VCaP (cell line): ENCODE measurements around the gene PCBD2.

Experiments used
- H3K27ac ChIP-seq: fragments of 450-650 bp; 2 replicates; pipeline ENCODE4 v1.5.1; 2017
- TF ChIP-seq, protein P1 (sequence below): fragments of 450-650 bp; conservative IDR thresholded peaks from 2 replicates; pipeline ENCODE4 v1.5.1; 2017; ENCODE audit warnings: mild to moderate bottlenecking, moderate library complexity

The PCBD2 gene

DNA sequence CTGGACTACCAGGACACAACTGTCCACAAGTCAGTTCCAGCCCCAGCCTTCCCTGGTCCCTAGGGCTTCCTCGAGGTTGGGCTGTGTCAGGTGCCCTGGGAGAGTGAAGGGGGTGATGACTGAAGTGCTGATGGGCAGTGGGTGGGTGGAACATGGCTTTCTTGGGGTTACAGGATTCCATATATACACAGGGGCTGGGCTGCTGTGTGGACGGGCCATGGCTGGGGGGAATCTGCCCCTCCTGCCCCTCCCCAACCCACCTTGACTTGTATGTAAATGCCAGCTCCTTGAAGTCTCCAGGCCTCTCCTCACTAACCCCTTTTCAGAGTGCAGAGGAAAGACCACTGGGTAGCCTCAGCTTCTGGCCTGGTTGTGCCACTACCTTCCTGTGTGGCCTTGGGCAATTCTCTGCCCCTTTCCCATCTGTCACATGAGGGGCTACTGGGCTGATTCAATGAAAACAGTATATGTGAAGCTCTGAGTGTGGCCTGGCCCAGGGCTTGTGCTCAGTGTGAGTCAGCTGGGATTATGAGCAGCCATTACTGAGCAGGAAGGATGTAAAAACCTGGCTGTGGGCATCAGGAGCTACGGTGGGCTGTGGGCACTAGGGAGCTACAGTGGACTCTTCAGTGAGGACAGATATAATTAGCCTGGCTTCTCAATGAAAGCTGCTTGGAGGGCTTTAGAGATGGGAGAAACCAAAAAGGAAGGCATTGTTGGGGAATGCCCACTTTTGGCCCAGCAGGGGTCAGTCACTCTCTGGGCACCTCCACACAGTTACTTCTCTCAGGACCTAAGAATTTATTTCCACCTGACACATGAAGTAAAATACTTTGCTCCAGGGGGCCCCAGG lies 105.8 kb downstream of the PCBD2 start:
- no peak overlapping the region for H3K27ac ChIP-seq
- TF ChIP-seq, protein P1, sequence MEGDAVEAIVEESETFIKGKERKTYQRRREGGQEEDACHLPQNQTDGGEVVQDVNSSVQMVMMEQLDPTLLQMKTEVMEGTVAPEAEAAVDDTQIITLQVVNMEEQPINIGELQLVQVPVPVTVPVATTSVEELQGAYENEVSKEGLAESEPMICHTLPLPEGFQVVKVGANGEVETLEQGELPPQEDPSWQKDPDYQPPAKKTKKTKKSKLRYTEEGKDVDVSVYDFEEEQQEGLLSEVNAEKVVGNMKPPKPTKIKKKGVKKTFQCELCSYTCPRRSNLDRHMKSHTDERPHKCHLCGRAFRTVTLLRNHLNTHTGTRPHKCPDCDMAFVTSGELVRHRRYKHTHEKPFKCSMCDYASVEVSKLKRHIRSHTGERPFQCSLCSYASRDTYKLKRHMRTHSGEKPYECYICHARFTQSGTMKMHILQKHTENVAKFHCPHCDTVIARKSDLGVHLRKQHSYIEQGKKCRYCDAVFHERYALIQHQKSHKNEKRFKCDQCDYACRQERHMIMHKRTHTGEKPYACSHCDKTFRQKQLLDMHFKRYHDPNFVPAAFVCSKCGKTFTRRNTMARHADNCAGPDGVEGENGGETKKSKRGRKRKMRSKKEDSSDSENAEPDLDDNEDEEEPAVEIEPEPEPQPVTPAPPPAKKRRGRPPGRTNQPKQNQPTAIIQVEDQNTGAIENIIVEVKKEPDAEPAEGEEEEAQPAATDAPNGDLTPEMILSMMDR: no peak

DNA sequence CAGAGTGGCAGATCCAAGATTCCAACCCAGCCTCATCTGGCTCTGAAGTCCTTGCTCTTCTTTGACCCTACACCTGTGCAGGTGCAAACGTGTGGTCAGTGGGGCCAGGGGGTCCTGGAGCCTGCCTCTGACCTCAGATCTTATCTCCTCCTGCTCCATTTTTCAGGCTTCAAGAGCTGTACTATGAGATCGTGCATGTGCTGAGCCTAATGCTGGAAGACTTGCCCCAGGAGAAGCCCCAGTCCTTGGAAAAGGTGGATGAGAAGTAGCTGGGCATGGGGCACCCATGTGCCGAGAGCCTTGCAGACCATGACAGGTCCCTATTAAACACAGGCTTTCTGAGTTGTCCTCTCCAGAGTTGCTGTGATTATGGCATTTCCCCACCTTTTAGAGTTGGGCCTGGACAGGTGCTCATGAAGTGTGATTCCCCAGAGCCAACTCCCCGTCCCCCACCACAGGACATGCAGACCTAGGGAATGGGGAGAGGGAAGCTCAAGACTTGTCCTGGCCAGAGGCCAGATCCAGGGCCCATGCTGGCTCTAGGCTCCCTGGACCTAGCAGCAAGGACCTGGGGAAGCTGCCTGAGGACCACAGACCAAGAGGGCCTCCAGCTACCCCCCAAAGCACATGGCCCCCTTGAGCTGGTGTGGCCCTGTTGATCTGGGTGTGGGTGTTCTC lies 106.6 kb downstream of the PCBD2 start:
- TF ChIP-seq, protein P1: no peak
- no peak overlapping the region for H3K27ac ChIP-seq

DNA sequence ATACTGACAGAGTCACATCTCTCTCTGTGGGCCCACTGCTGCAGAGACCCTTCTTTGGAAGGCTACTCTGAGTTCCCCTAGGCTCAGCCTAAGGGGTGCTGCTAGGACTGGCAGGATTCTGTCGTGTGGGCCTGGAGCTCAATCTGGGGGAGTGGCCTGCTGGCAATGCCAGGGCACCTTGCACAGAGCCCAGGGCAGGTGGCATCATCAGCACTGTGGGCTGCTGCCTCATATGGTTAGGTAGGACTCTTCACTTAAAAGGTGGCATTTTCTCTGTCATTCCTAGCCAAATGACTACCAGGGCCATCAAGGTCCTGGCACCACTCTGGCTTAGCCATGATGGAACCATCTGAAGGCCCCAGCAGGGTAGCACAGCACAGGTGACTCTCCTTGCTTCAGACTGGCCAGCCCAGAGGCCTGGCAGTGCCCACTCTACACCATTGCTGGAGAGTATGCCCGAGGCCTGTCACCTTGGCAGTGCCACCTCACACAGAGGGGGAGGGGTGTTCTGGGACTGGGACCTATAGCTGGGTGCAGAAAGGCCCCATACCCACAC lies 107.2 kb downstream of the PCBD2 start:
- no peak overlapping the region for H3K27ac ChIP-seq
- TF ChIP-seq, protein P1: no peak
